Measurements from ENCODE around the gene INPP5A.

The INPP5A gene

GRCh38 chr10:132496360-132497062 lies 41.1 kb upstream of the INPP5A start:
- H3K36me3 ChIP-seq (ENCODE audit: control insufficient read depth, insufficient read depth, low read length): no peaks in the 10 kb centered on the region
- H3K9me3 ChIP-seq (ENCODE audit: control insufficient read depth, low read length): no peaks in the 10 kb centered on the region
- no peak overlapping the region for H3K27ac ChIP-seq (ENCODE audit: insufficient read depth, low read length, poor library complexity, severe bottlenecking)
- H3K4me1 ChIP-seq (ENCODE audit: control insufficient read depth, insufficient read depth, low read length, poor library complexity, severe bottlenecking): no peaks in the 10 kb centered on the region
- no peaks in the 10 kb centered on the region for H3K27me3 ChIP-seq (replicated peaks; ENCODE audit: control insufficient read depth, insufficient read depth, low read length, poor library complexity, severe bottlenecking)
- no peak for DNase-seq
- no peak overlapping the region for H3K4me3 ChIP-seq (ENCODE audit: insufficient read depth, low read depth, low read length, poor library complexity, severe bottlenecking)

GRCh38 chr10:132497063-132497680 lies 40.4 kb upstream of the INPP5A start:
- no peak for DNase-seq
- H3K4me3 ChIP-seq (ENCODE audit: insufficient read depth, low read depth, low read length, poor library complexity, severe bottlenecking): no peak overlapping the region
- no peaks in the 10 kb centered on the region for H3K9me3 ChIP-seq (ENCODE audit: control insufficient read depth, low read length)
- H3K27ac ChIP-seq (ENCODE audit: insufficient read depth, low read length, poor library complexity, severe bottlenecking): no peak overlapping the region
- H3K27me3 ChIP-seq (replicated peaks; ENCODE audit: control insufficient read depth, insufficient read depth, low read length, poor library complexity, severe bottlenecking): no peaks in the 10 kb centered on the region
- no peaks in the 10 kb centered on the region for H3K36me3 ChIP-seq (ENCODE audit: control insufficient read depth, insufficient read depth, low read length)
- no peaks in the 10 kb centered on the region for H3K4me1 ChIP-seq (ENCODE audit: control insufficient read depth, insufficient read depth, low read length, poor library complexity, severe bottlenecking)

GRCh38 chr10:132497861-132498561 lies 39.6 kb upstream of the INPP5A start:
- Histone ChIP-seq H3K4me3 (ENCODE audit: insufficient read depth, low read depth, low read length, poor library complexity, severe bottlenecking) (no peak overlapping the region), H3K36me3 (ENCODE audit: control insufficient read depth, insufficient read depth, low read length) (no peaks in the 10 kb centered on the region), H3K4me1 (ENCODE audit: control insufficient read depth, insufficient read depth, low read length, poor library complexity, severe bottlenecking) (no peaks in the 10 kb centered on the region), H3K9me3 (ENCODE audit: control insufficient read depth, low read length) (no peaks in the 10 kb centered on the region), H3K27ac (ENCODE audit: insufficient read depth, low read length, poor library complexity, severe bottlenecking) (no peak overlapping the region), H3K27me3 (replicated peaks; ENCODE audit: control insufficient read depth, insufficient read depth, low read length, poor library complexity, severe bottlenecking) (no peaks in the 10 kb centered on the region)
- no peak for DNase-seq

GRCh38 chr10:132498562-132499366 lies 38.8 kb upstream of the INPP5A start:
- H3K27me3 ChIP-seq (replicated peaks; ENCODE audit: control insufficient read depth, insufficient read depth, low read length, poor library complexity, severe bottlenecking): no peaks in the 10 kb centered on the region
- no peaks in the 10 kb centered on the region for H3K36me3 ChIP-seq (ENCODE audit: control insufficient read depth, insufficient read depth, low read length)
- H3K4me1 ChIP-seq (ENCODE audit: control insufficient read depth, insufficient read depth, low read length, poor library complexity, severe bottlenecking): no peaks in the 10 kb centered on the region
- H3K9me3 ChIP-seq (ENCODE audit: control insufficient read depth, low read length): no peaks in the 10 kb centered on the region
- H3K4me3 ChIP-seq (ENCODE audit: insufficient read depth, low read depth, low read length, poor library complexity, severe bottlenecking): no peak overlapping the region
- DNase-seq: no peak
- no peak overlapping the region for H3K27ac ChIP-seq (ENCODE audit: insufficient read depth, low read length, poor library complexity, severe bottlenecking)

GRCh38 chr10:132499367-132499685 lies 38.3 kb upstream of the INPP5A start:
- Histone ChIP-seq H3K27ac (ENCODE audit: insufficient read depth, low read length, poor library complexity, severe bottlenecking) (no peak overlapping the region), H3K36me3 (ENCODE audit: control insufficient read depth, insufficient read depth, low read length) (no peaks in the 10 kb centered on the region), H3K4me1 (ENCODE audit: control insufficient read depth, insufficient read depth, low read length, poor library complexity, severe bottlenecking) (no peaks in the 10 kb centered on the region), H3K4me3 (ENCODE audit: insufficient read depth, low read depth, low read length, poor library complexity, severe bottlenecking) (no peak overlapping the region), H3K9me3 (ENCODE audit: control insufficient read depth, low read length) (no peaks in the 10 kb centered on the region), H3K27me3 (replicated peaks; ENCODE audit: control insufficient read depth, insufficient read depth, low read length, poor library complexity, severe bottlenecking) (no peaks in the 10 kb centered on the region)
- DNase-seq: no peak

GRCh38 chr10:132500781-132501415 lies 36.7 kb upstream of the INPP5A start:
- Histone ChIP-seq H3K4me3 (ENCODE audit: insufficient read depth, low read depth, low read length, poor library complexity, severe bottlenecking) (no peak overlapping the region), H3K27ac (ENCODE audit: insufficient read depth, low read length, poor library complexity, severe bottlenecking) (no peak overlapping the region), H3K9me3 (ENCODE audit: control insufficient read depth, low read length) (no peaks in the 10 kb centered on the region), H3K36me3 (ENCODE audit: control insufficient read depth, insufficient read depth, low read length) (no peaks in the 10 kb centered on the region), H3K4me1 (ENCODE audit: control insufficient read depth, insufficient read depth, low read length, poor library complexity, severe bottlenecking) (no peaks in the 10 kb centered on the region), H3K27me3 (replicated peaks; ENCODE audit: control insufficient read depth, insufficient read depth, low read length, poor library complexity, severe bottlenecking) (no peaks in the 10 kb centered on the region)
- no peak for DNase-seq

GRCh38 chr10:132502544-132503300 lies 34.9 kb upstream of the INPP5A start:
- no peak for DNase-seq
- no peaks in the 10 kb centered on the region for H3K9me3 ChIP-seq (ENCODE audit: control insufficient read depth, low read length)
- H3K27me3 ChIP-seq (replicated peaks; ENCODE audit: control insufficient read depth, insufficient read depth, low read length, poor library complexity, severe bottlenecking): no peaks in the 10 kb centered on the region
- H3K36me3 ChIP-seq (ENCODE audit: control insufficient read depth, insufficient read depth, low read length): no peaks in the 10 kb centered on the region
- no peak overlapping the region for H3K4me3 ChIP-seq (ENCODE audit: insufficient read depth, low read depth, low read length, poor library complexity, severe bottlenecking)
- H3K4me1 ChIP-seq (ENCODE audit: control insufficient read depth, insufficient read depth, low read length, poor library complexity, severe bottlenecking): no peaks in the 10 kb centered on the region
- H3K27ac ChIP-seq (ENCODE audit: insufficient read depth, low read length, poor library complexity, severe bottlenecking): no peak overlapping the region

GRCh38 chr10:132503581-132504421 lies 33.8 kb upstream of the INPP5A start:
- Histone ChIP-seq H3K27ac (ENCODE audit: insufficient read depth, low read length, poor library complexity, severe bottlenecking) (no peak overlapping the region), H3K9me3 (ENCODE audit: control insufficient read depth, low read length) (no peaks in the 10 kb centered on the region), H3K27me3 (replicated peaks; ENCODE audit: control insufficient read depth, insufficient read depth, low read length, poor library complexity, severe bottlenecking) (no peaks in the 10 kb centered on the region), H3K4me3 (ENCODE audit: insufficient read depth, low read depth, low read length, poor library complexity, severe bottlenecking) (no peak overlapping the region), H3K36me3 (ENCODE audit: control insufficient read depth, insufficient read depth, low read length) (no peaks in the 10 kb centered on the region), H3K4me1 (ENCODE audit: control insufficient read depth, insufficient read depth, low read length, poor library complexity, severe bottlenecking) (no peaks in the 10 kb centered on the region)
- DNase-seq: no peak
